ELR (cell line): ENCODE measurements around the gene CPSF7.

Experiments
- DNase-seq: peaks from one replicate; pipeline ENCODE4 v3.0.0-alpha.2; 2015; ENCODE audit warnings: low read depth

The CPSF7 gene

DNA sequence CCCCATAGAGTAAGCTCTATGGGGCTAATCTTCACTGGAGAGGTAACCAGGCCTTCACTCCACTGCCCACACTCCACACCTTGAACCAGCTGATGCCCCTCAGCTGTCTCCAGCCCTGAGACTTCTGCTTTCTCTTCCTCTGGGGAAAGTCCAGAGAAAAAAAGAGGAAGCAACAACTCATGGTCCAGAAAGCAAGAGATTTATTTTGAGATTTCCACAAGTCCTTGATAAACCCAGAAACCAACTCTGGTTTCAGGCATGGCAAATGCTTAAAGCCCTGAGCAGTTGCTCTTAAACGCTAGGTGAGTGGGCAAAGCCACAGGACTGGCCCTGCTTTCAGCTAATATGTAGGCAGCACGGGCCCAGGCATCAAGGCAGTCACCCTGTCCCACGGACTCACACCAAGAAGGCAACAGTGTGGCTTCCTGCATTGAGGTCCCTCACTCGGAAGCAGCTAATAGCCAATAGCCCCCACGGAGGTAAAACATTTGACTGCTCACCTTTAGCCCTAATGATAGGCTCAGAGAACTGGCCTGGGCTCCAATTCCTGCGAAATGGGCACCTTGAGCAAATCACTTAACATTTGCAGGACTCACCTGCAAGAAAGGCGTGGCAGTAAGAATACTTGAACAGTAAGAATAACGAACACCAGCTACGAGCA is 72.4 kb downstream of the CPSF7 start:
- DNase-seq, result no peak

- no peak for DNase-seq
Observed at GRCh38 chr11:61356706-61357105, 73.1 kb downstream of the CPSF7 start.

- DNase-seq, result no peak
Observed at GRCh38 chr11:61354208-61354607, 75.6 kb downstream of the CPSF7 start.

DNA sequence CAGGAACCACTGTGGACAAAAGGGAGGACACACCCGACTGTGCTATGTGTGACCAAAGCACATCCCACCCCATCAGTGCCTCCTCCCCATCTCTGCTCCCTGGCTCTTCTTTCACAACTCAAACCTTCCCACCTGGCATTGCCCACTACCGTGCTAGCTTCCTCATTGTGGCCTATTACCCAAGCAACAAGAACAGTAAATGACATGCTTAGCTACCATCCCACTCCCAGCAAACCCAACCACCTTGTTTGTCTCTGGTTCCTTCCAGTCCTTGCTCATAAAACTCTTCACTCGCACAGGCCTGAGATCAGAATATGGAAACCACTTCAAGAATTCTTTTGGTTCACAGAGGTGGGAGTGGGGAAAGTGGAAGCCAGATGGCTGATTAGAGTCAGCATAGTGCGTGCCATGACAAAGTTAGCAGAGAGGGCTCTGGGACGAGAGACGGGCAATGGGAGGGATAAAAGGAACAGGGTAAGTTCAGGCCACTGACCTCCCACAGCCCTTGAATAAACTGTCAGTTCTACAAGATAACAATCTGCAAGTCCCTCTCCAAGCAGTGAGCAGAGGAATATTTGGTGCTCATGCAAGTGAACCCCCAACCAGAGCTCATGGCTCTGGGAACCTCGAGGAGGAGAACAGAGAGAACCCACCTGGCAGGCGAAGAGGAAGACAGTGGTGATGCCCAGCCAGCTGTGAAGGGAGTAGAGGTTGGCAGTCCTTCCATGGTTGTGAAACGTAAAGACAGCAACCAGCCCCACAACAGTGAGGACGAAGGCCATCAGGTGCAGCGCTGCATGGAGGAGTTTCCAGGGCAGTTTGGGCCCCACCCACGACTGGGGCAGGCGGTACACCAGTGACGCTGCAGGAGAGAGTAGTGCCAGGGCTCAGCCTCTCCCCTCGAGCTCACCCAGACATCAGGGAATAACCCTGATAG is 76.4 kb downstream of the CPSF7 start:
- DNase-seq, result no peak
